ENCODE results near the gene HCK.

DNA sequence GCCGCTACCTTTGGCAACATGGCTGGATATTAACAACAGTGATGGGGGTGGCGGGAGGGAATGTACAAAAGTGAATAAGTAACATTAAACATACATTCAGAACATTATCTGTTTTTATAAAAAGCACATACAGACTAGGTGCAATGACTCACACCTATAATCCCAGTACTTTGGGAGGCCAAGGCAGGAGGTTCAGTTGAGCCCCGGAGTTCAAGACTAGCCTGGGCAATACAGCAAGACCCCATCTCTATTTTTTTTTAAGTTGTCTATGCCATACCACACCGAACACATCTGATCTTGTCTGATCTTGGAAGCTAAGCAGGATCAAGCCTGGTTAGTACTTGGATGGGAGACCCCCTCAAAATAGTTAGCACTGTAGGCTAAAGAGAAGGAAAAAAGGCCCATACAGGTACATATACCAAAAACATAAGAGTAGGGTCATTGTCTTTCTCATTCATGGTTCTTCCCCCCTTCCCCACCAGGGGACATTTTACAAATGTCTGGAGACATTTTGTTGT, 1.7 kb upstream of the HCK start:
- TF ChIP-seq, protein P1, sequence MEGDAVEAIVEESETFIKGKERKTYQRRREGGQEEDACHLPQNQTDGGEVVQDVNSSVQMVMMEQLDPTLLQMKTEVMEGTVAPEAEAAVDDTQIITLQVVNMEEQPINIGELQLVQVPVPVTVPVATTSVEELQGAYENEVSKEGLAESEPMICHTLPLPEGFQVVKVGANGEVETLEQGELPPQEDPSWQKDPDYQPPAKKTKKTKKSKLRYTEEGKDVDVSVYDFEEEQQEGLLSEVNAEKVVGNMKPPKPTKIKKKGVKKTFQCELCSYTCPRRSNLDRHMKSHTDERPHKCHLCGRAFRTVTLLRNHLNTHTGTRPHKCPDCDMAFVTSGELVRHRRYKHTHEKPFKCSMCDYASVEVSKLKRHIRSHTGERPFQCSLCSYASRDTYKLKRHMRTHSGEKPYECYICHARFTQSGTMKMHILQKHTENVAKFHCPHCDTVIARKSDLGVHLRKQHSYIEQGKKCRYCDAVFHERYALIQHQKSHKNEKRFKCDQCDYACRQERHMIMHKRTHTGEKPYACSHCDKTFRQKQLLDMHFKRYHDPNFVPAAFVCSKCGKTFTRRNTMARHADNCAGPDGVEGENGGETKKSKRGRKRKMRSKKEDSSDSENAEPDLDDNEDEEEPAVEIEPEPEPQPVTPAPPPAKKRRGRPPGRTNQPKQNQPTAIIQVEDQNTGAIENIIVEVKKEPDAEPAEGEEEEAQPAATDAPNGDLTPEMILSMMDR (IDR thresholded peaks at IDR 0.05; ENCODE audit: low read length): no peak
- no peak for TF ChIP-seq EZH2 (optimal IDR thresholded peaks at IDR 0.05; ENCODE audit: low read depth, low read length)
- no peak for TF ChIP-seq EZH2phosphoT487 (IDR thresholded peaks at IDR 0.05; ENCODE audit: low read length)
